Naive thymus-derived CD8-positive, alpha-beta T cell (primary cell): ENCODE data around the gene PCYT2. TPM values are rescaled to one million over a fixed set of nuclear protein-coding genes. Genes with fewer than 3 reads are reported as not detected.
A peak's percentile ranks its signal among the peaks of the same experiment; 100 is the strongest.

Experiments used
- ATAC-seq, 2 donors: fragments of 150-1000 bp; cut with Tn5 transposase in 1 of 2; sonication (Bioruptor Pico), chemical (Tn5 transposase) in 1 of 2; 1 replicate in 1 of 2; 2 replicates in 1 of 2; pipeline ENCODE4 v1.10.0; 2021; ENCODE audit warnings: mild to moderate bottlenecking in 2 of 2, moderate library complexity in 2 of 2
- POLR2A ChIA-PET: fragments of 350-600 bp; sonication (Branson Sonifier 250); formaldehyde crosslinking; loops from one replicate; lab custom pipeline; 2021; ENCODE audit warnings: antibody characterized with exemption; lab: Charles Lee
- DNase-seq, 10 donors: peaks; one replicate each; pipeline versions ENCODE4 v3.0.0 to v3.0.0-alpha.2; 2020 to 2022
- H3K27ac Mint-ChIP-seq, 10 donors: one replicate each; pipeline ENCODE4 v1.8.0; 2020 to 2022; ENCODE audit warnings: mild to moderate bottlenecking in 10 of 10, mixed read lengths in 10 of 10, moderate library complexity in 4 of 10, inconsistent platforms in 1 of 10
- H3K27me3 Mint-ChIP-seq, 5 donors: one replicate each; pipeline ENCODE4 v1.8.0; 2021 to 2022; ENCODE audit warnings: mixed read lengths in 5 of 5
- H3K36me3 Mint-ChIP-seq, 3 donors: one replicate each; pipeline ENCODE4 v1.8.0; 2020 to 2022; ENCODE audit warnings: mixed read lengths in 3 of 3, mild to moderate bottlenecking in 2 of 3, inconsistent platforms in 1 of 3
- H3K4me1 Mint-ChIP-seq, 4 donors: one replicate each; pipeline ENCODE4 v1.8.0; 2021 to 2022; ENCODE audit warnings: mixed read lengths in 4 of 4
- H3K4me3 Mint-ChIP-seq, 10 donors: one replicate each; pipeline ENCODE4 v1.8.0; 2020 to 2022; ENCODE audit warnings: mild to moderate bottlenecking in 10 of 10, mixed read lengths in 10 of 10, moderate library complexity in 6 of 10, inconsistent platforms in 1 of 10
- H3K9me3 Mint-ChIP-seq, 9 donors: one replicate each; pipeline ENCODE4 v1.8.0; 2020 to 2022; ENCODE audit warnings: mixed read lengths in 9 of 9, mild to moderate bottlenecking in 3 of 9, inconsistent platforms in 1 of 9, moderate library complexity in 1 of 9
- polyA plus RNA-seq, 3 donors: library from polyadenylated mRNA; unstranded; fragments of 300-500 nt; fragmentation: Illumina TruSeq; gene quantifications; one replicate each; pipeline ENCODE4 v1.2.3, GENCODE V29; 2021
- total RNA-seq, 8 experiments: library from RNA in 2 of 8; stranded (reverse) in 2 of 8; gene quantifications; one replicate each; pipeline ENCODE4 v1.2.3 and lab custom pipeline; 2021 to 2026

PCYT2 gene
- total and polyA plus RNA-seq, 5 experiments from 2014 or later: 22.9 to 38.5 (median 24.0) TPM

GRCh38 chr17:81885869-81886548 lies 25.2 kb downstream of the PCYT2 start:
- H3K27ac Mint-ChIP-seq: peak overlapping the region in 1 of 10 donors; percentile 28
- no peak for DNase-seq

DNA sequence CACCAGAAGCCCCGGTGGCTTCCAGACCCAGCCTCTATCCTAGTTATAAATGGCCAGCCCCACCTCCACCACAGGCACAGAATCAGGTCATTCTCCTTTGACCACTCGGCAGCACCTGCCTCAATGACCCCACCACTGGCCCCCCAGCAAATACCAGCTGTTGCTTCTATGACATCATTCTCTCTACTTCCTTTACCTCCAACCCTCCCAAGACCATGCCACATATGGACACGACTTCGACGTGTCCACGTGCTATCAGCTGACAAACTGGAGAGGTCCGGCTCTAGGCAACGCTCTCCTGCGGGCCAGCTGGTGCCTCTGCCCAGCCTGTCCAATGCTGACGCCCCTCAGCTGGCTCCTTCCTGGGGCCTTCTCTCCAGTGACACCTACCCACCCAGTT lies 25.7 kb downstream of the PCYT2 start:
- no peaks in the 10 kb centered on the region for H3K9me3 Mint-ChIP-seq
- no peak for DNase-seq
- H3K4me1 Mint-ChIP-seq: peaks cover 13 to 20% (median 17%) of the 10 kb centered on the region in 4 donors
- H3K4me3 Mint-ChIP-seq: no peak overlapping the region
- H3K27me3 Mint-ChIP-seq: no peaks in the 10 kb centered on the region
- POLR2A ChIA-PET: interaction anchor here (1.3 to 2.7 kb wide), 2 partner anchors 13 to 15 kb away, joined by 4 to 10 read pairs; partner anchors contain the start of gene ARHGDIA
- ATAC-seq: no peak
- peaks cover 0 to 59% (median 6%) of the 10 kb centered on the region in 3 donors for H3K36me3 Mint-ChIP-seq
- peak overlapping the region in 4 of 10 donors; percentile 28 to 50 (median 45) for H3K27ac Mint-ChIP-seq

More at GRCh38 chr17:81885869-81886548, 25.2 kb downstream of the PCYT2 start:
- Mint-ChIP-seq H3K4me3 (peak overlapping the region in 1 of 10 donors; percentile 54), H3K4me1 (peaks cover 13 to 22% (median 20%) of the 10 kb centered on the region in 4 donors), H3K9me3 (no peaks in the 10 kb centered on the region), H3K36me3 (peaks cover 0 to 57% (median 6%) of the 10 kb centered on the region in 3 donors), H3K27me3 (no peaks in the 10 kb centered on the region)
- POLR2A ChIA-PET: interaction anchor here (8.9 kb wide), 1 partner anchor 14 kb away, joined by 71 read pairs; the partner anchor contains the start of gene ARHGDIA
- ATAC-seq: no peak

- Mint-ChIP-seq H3K27ac (peak overlapping the region in 2 of 10 donors; percentile 45 to 63), H3K36me3 (peaks cover 0 to 63% (median 6%) of the 10 kb centered on the region in 3 donors), H3K9me3 (no peaks in the 10 kb centered on the region), H3K27me3 (no peaks in the 10 kb centered on the region), H3K4me1 (peaks cover 13 to 16% (median 15%) of the 10 kb centered on the region in 4 donors), H3K4me3 (no peak overlapping the region)
- POLR2A ChIA-PET: interaction anchor here (1.3 to 2.7 kb wide), 2 partner anchors 13 to 15 kb away, joined by 4 to 10 read pairs; partner anchors contain the start of gene ARHGDIA
- ATAC-seq (no peak), DNase-seq (no peak)
Observed at GRCh38 chr17:81884968-81885367, 26.2 kb downstream of the PCYT2 start.

DNA sequence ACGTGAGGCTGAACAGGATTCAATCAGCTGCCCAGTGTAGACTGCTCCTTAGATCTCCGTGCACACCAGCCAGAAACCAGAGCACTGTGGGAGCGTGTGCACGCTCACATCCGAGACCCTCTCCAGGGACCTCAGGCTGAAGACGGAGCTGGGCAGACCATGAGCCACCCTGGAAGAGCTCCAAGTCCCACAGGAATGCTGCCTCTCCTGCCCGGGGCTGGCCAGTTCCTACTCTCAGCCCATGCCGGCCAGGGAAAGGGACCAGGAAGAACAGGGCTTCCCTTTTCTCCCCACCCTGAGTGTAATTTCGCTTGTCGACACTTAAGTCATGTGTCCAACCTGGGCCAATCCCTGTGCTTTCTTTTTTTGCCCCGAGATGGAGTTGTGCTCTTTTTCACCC lies 26.7 kb downstream of the PCYT2 start:
- peak overlapping the region in 1 of 10 donors; percentile 63 for H3K27ac Mint-ChIP-seq
- H3K9me3 Mint-ChIP-seq: no peaks in the 10 kb centered on the region
- DNase-seq: no peak
- POLR2A ChIA-PET: interaction anchor here (1.3 to 2.7 kb wide), 2 partner anchors 12 to 14 kb away, joined by 4 to 10 read pairs; partner anchors contain the start of gene ARHGDIA
- peak in 1 of 2 donors; percentile 43 for ATAC-seq
- no peak overlapping the region for H3K4me3 Mint-ChIP-seq
- peaks cover 11 to 15% (median 13%) of the 10 kb centered on the region in 4 donors for H3K4me1 Mint-ChIP-seq
- H3K36me3 Mint-ChIP-seq: peaks cover 0 to 68% (median 9%) of the 10 kb centered on the region in 3 donors
- H3K27me3 Mint-ChIP-seq: no peaks in the 10 kb centered on the region

GRCh38 chr17:81879121-81879520 lies 32.1 kb downstream of the PCYT2 start:
- H3K36me3 Mint-ChIP-seq: peaks cover 0 to 45% (median 4%) of the 10 kb centered on the region in 3 donors
- DNase-seq: no peak
- no peak for ATAC-seq
- no peak overlapping the region for H3K27ac Mint-ChIP-seq
- POLR2A ChIA-PET: no interaction called here
- H3K9me3 Mint-ChIP-seq: no peaks in the 10 kb centered on the region
- H3K4me3 Mint-ChIP-seq: no peak overlapping the region
- no peaks in the 10 kb centered on the region for H3K27me3 Mint-ChIP-seq
- H3K4me1 Mint-ChIP-seq: peaks cover 0 to 8% (median 4%) of the 10 kb centered on the region in 4 donors

GRCh38 chr17:81878294-81878693 lies 32.9 kb downstream of the PCYT2 start:
- DNase-seq (no peak), ATAC-seq (no peak)

DNA sequence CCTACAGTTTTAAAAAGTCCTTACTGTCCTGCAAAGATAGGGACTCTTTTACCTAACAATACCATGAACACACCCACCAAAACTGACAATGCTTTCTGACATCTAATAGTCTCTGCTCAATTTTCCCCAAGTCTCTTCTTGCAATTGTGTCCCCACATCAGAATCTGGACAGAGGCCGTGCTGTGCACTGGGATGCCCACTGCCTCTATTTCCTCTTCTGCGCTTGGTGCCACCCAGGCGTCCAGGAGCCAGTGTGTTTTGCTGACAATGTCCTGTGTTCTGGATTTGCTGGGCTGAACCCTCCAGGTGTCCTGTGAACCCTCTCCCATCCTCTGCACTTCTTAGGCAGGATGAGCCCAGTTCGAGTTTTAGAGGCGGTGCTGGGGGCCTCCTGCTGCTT lies 33.6 kb downstream of the PCYT2 start:
- Mint-ChIP-seq H3K4me1 (peaks cover 0 to 21% (median 11%) of the 10 kb centered on the region in 4 donors), H3K27ac (peak overlapping the region in 1 of 10 donors; percentile 27), H3K36me3 (peaks cover 0 to 33% (median 4%) of the 10 kb centered on the region in 3 donors), H3K4me3 (peak overlapping the region in 1 of 10 donors; percentile 29), H3K27me3 (no peaks in the 10 kb centered on the region), H3K9me3 (no peaks in the 10 kb centered on the region)
- ATAC-seq (no peak), DNase-seq (no peak)
- POLR2A ChIA-PET: no interaction called here

More at GRCh38 chr17:81878294-81878693, 32.9 kb downstream of the PCYT2 start:
- Mint-ChIP-seq H3K4me1 (peaks cover 0 to 14% (median 6%) of the 10 kb centered on the region in 4 donors), H3K9me3 (no peaks in the 10 kb centered on the region), H3K4me3 (no peak overlapping the region), H3K27ac (no peak overlapping the region), H3K36me3 (peaks cover 0 to 37% (median 4%) of the 10 kb centered on the region in 3 donors), H3K27me3 (no peaks in the 10 kb centered on the region)
- POLR2A ChIA-PET: no interaction called here

- ATAC-seq: peak; percentile 41 to 53
- H3K36me3 Mint-ChIP-seq: peaks cover 0 to 26% (median 2%) of the 10 kb centered on the region in 3 donors
- POLR2A ChIA-PET: interaction anchor here (0.5 to 6.9 kb wide), 22 partner anchors 9 to 360 kb away, joined by 3 to 71 read pairs (median 6); partner anchors contain the start of genes ACTG1, ALYREF, ANAPC11 and ARL16
- H3K4me3 Mint-ChIP-seq: peak overlapping the region; percentile 83 to 94 (median 87)
- peak; percentile 91 to 98 (median 95) for DNase-seq
- H3K4me1 Mint-ChIP-seq: peaks cover 11 to 46% (median 36%) of the 10 kb centered on the region in 4 donors
- H3K27me3 Mint-ChIP-seq: no peaks in the 10 kb centered on the region
- no peaks in the 10 kb centered on the region for H3K9me3 Mint-ChIP-seq
- H3K27ac Mint-ChIP-seq: peak overlapping the region; percentile 88 to 98 (median 95)
Observed at GRCh38 chr17:81871387-81872230, 39.6 kb downstream of the PCYT2 start.

DNA sequence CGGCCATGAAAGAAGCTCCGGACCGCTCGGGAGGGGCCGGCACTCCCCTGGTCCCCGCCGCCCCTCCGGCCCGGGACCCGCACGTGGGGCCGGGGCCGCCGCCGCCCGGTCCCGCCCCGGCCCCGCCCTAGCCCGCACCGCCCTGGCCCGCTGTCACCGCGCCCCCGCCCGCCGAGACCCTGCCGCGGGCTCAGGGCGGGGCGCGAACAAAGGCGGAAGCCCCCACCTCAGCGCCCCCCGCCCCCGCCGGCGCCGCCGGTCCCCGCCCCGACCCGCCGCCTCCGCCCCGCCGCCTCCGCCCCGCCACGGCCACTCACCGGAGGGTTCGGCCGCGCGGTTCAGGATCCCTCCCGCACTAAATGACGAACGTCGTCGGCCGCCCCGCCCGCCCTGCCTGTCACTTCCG lies 40.2 kb downstream of the PCYT2 start, which contains the start of gene ARHGDIA:
ARHGDIA (minus strand) TSS at position 357 of the 406 bp plus-strand sequence. CDS start 1,407 bp downstream, outside the sequence.
- Mint-ChIP-seq H3K36me3 (peaks cover 0 to 26% (median 2%) of the 10 kb centered on the region in 3 donors), H3K4me3 (peak within 1 kb of the TSS; percentile 83 to 94 (median 88)), H3K27ac (peak within 1 kb of the TSS; percentile 88 to 98 (median 95)), H3K9me3 (no peaks in the 10 kb centered on the region), H3K4me1 (peaks cover 11 to 50% (median 37%) of the 10 kb centered on the region in 4 donors), H3K27me3 (no peaks in the 10 kb centered on the region)
- POLR2A ChIA-PET: interaction anchor here (0.6 to 6.9 kb wide), 21 partner anchors 9 to 648 kb away, joined by 3 to 71 read pairs (median 5); partner anchors contain the start of genes ACTG1, ALYREF, ANAPC11 and ARL16
- ATAC-seq (peak; percentile 59 to 74), DNase-seq (no peak)

DNA sequence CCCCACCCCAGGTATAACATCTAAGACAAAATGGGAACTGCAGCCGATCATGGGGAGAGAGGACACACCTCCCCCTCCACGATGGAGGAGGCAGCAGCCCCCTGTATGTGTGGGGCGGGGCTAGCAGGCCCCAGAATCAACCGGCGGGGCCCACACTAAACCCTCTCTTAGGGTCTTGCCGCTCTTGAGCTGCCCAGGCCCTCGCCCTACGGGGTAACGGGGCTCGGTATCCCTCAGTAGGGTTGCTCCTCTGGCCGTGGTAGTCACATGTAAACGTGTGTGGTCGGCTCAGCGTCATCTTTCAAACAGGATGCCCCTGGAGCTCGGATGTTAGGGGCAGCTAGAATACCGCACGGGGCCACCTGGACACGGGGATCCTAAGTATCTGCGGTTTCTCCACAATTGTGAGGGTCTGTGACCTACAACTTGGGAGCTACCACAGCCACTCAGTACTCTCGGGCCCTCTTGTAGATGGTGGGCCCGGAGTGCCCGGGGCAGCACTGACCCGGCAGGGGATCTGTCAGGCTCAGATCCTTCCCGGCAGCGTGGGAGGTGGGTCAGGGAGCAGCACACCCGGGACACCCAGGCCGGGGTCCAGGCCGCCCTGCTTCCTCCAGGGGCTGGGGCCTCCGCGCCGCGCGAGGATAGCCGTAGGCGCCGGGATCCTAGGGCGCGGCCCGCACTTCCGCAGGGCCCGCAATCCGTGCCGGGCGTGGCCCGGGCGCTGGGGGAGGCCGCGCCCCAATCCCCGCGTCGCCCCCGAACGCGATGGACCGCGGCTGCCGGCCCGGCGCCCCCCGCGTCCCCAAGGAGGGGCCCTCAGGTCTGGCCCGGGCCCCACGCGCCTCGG lies 40.8 kb downstream of the PCYT2 start:
- ATAC-seq: peak; percentile 28 to 32
- peaks cover 11 to 55% (median 37%) of the 10 kb centered on the region in 4 donors for H3K4me1 Mint-ChIP-seq
- peak overlapping the region; percentile 76 to 95 (median 92) for H3K27ac Mint-ChIP-seq
- H3K9me3 Mint-ChIP-seq: no peaks in the 10 kb centered on the region
- peak overlapping the region; percentile 78 to 91 (median 83) for H3K4me3 Mint-ChIP-seq
- DNase-seq: peak in 8 of 10 donors; percentile 25 to 71 (median 46)
- POLR2A ChIA-PET: interaction anchor here (0.6 to 6.9 kb wide), 28 partner anchors 9 to 647 kb away, joined by 3 to 71 read pairs (median 5); partner anchors contain the start of genes ACTG1, ALYREF, ANAPC11 and ARL16
- peaks cover 0 to 26% (median 2%) of the 10 kb centered on the region in 3 donors for H3K36me3 Mint-ChIP-seq
- H3K27me3 Mint-ChIP-seq: no peaks in the 10 kb centered on the region
